ENCODE results near the gene PRCP. TPM values are rescaled to one million over a fixed set of nuclear protein-coding genes. Genes with fewer than 3 reads are reported as not detected.

Gene PRCP
- total and polyA plus RNA-seq, 7 donors: 11.5 to 23.5 (median 12.1) TPM

DNA sequence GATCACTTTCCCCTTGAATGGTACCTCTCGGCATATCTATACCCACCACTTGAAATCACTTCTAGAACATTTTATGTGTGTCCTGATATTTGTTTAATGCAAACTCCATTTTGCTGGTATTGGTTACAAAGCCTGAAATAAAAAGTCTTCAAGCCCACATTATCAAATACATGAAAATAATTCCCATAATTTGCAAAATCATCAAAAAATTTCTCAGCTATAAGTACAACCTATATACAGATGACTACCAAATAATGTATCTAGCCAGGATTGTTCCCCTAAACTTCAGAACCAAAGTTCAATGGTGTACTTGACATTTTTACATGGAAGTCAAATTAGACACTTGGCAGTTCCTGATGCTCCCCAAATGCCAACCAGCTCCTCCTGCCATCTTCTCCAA, 71.8 kb downstream of the PRCP start:
- Histone ChIP-seq H3K27me3 (ENCODE audit: insufficient read depth in 3 of 3, low read length in 2 of 3) (no peaks in the 10 kb centered on the region), H3K4me1 (no peaks in the 10 kb centered on the region), H3K4me3 (no peak overlapping the region), H3K27ac (no peak overlapping the region), H3K36me3 (ENCODE audit: insufficient read depth in 1 of 2, low read depth in 1 of 2) (peaks cover 0 to 13% of the 10 kb centered on the region in 2 donors), H3K9me3 (no peaks in the 10 kb centered on the region)
- WGBS, 3 donors: 92 to 97% (median 96%) methylated on average over 1 of the region's 1 CpG
- DNase-seq (no peak), ATAC-seq (no peak)
- TF ChIP-seq, protein P1, sequence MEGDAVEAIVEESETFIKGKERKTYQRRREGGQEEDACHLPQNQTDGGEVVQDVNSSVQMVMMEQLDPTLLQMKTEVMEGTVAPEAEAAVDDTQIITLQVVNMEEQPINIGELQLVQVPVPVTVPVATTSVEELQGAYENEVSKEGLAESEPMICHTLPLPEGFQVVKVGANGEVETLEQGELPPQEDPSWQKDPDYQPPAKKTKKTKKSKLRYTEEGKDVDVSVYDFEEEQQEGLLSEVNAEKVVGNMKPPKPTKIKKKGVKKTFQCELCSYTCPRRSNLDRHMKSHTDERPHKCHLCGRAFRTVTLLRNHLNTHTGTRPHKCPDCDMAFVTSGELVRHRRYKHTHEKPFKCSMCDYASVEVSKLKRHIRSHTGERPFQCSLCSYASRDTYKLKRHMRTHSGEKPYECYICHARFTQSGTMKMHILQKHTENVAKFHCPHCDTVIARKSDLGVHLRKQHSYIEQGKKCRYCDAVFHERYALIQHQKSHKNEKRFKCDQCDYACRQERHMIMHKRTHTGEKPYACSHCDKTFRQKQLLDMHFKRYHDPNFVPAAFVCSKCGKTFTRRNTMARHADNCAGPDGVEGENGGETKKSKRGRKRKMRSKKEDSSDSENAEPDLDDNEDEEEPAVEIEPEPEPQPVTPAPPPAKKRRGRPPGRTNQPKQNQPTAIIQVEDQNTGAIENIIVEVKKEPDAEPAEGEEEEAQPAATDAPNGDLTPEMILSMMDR (IDR thresholded peaks at IDR 0.05): no peak
- intact Hi-C loops (cut with DNase I): no loop called here

DNA sequence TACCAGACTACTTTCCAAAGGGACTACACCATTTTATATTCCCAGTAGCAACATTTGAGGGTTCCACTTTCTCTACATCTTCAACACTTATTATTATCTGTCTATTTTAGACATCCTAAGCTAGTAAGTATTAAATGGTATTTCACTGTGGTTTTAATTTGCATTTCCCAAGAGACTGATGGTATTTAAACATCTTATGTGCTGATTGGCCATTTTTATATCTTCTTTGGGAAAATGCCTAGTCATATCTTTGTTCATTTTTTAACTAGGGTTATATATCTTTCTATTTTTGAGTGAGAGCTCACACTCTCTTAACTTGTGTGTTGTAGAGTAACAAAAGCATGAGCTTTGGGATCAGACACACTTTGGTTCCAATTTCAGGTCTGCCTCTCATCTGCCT, 73.7 kb downstream of the PRCP start:
- Histone ChIP-seq H3K27me3 (ENCODE audit: insufficient read depth in 3 of 3, low read length in 2 of 3) (no peaks in the 10 kb centered on the region), H3K4me3 (no peak overlapping the region), H3K9me3 (no peaks in the 10 kb centered on the region), H3K4me1 (no peaks in the 10 kb centered on the region), H3K27ac (no peak overlapping the region), H3K36me3 (ENCODE audit: insufficient read depth in 1 of 2, low read depth in 1 of 2) (peaks cover 0 to 13% of the 10 kb centered on the region in 2 donors)
- intact Hi-C loops (cut with DNase I): no loop called here
- DNase-seq (no peak), ATAC-seq (no peak)
- TF ChIP-seq, protein P1 (IDR thresholded peaks at IDR 0.05): no peak

DNA sequence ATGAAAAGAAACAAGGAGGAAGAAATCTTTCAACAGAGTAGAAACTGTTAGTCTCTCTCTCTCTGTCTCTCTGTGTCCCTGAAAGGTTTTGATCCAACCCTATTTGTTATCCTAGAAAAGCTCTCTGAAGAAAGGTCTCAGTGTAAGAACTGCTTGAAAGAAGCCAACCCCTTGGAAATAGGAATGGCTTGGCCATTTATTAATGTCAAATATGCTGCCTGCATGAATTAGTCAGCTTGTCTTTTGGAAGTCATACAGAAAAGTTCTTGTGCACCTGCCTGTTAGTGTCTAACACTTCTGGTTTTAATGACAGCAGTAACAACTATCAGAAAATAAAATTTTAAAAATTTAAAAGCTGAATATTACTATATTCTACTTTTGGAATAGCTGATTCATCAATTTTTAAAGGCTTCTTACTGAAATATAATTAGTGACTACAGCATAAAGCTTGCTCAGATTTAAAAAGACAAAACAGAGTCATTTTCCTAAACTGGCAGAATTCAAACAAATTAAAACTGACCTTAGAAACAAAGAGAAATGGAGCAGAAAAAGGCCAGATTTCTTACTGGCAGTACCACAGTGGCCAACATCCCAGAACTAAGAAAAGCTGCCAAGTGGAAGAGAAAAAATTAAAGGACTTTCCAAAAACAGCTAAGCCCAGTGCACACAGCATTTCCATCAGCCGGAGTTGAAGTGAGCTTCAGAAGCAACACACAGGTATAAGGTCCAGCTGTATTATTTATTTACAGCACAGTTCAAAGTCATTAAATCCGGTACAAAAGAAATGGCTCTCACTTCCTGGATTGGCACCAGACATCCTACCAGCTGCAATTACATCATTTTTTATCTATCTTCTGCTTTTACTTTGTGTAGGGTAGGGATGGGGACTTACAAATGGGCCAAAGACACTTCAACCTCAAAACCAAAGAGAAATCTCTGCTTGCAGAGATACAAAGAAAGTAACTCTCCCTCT, 76.3 kb downstream of the PRCP start:
- Histone ChIP-seq H3K4me3 (no peak overlapping the region), H3K4me1 (no peaks in the 10 kb centered on the region), H3K27ac (no peak overlapping the region), H3K36me3 (ENCODE audit: insufficient read depth in 1 of 2, low read depth in 1 of 2) (peaks cover 0 to 13% of the 10 kb centered on the region in 2 donors), H3K9me3 (no peaks in the 10 kb centered on the region), H3K27me3 (ENCODE audit: insufficient read depth in 3 of 3, low read length in 2 of 3) (no peaks in the 10 kb centered on the region)
- TF ChIP-seq, protein P1 (IDR thresholded peaks at IDR 0.05): no peak
- DNase-seq: no peak
- no peak for ATAC-seq
- intact Hi-C loops (cut with DNase I): no loop called here
- WGBS, 3 donors: 19 to 42% (median 30%) methylated on average over 2 of the region's 2 CpGs

- H3K4me1 ChIP-seq: no peaks in the 10 kb centered on the region
- TF ChIP-seq, protein P1 (IDR thresholded peaks at IDR 0.05): no peak
- 81 to 88% (median 83%) methylated on average over 10 of the region's 10 CpGs for WGBS, 3 donors
Measured at GRCh38 chr11:82818409-82819043, 81.7 kb downstream of the PRCP start.

More at GRCh38 chr11:82818409-82819043, 81.7 kb downstream of the PRCP start:
- H3K36me3 ChIP-seq (ENCODE audit: insufficient read depth in 1 of 2, low read depth in 1 of 2): no peaks in the 10 kb centered on the region
- intact Hi-C loops (cut with DNase I): no loop called here
- no peak overlapping the region for H3K4me3 ChIP-seq
- ATAC-seq (no peak), DNase-seq (no peak)
- no peaks in the 10 kb centered on the region for H3K27me3 ChIP-seq (ENCODE audit: insufficient read depth in 3 of 3, low read length in 2 of 3)
- H3K27ac ChIP-seq: no peak overlapping the region
- H3K9me3 ChIP-seq: no peaks in the 10 kb centered on the region

Data from psoas muscle (tissue), 8 donors.